Gastroesophageal sphincter (tissue), 3 donors: ENCODE data around the gene HOXC9.

Source experiments
- EP300 ChIP-seq: sonication (generic); formaldehyde crosslinking; IDR thresholded peaks from one replicate; pipeline ENCODE4 v1.6.1; 2017; ENCODE audit warnings: antibody characterized with exemption, mild to moderate bottlenecking
- POLR2A ChIP-seq, 2 donors: fragments of 450-650 bp; IDR thresholded peaks; one replicate each; pipeline ENCODE4 v1.6.1; 2017; ENCODE audit warnings: antibody characterized with exemption in 2 of 2, mild to moderate bottlenecking in 2 of 2, moderate library complexity in 1 of 2
- POLR2AphosphoS5 ChIP-seq: sonication (generic); formaldehyde crosslinking; IDR thresholded peaks from one replicate; pipeline ENCODE4 v1.6.1; 2017; ENCODE audit warnings: antibody characterized with exemption
- TF ChIP-seq, protein P1 (sequence below), 4 experiments: fragments of 200-600 bp in 2 of 4; fragments of 450-650 bp in 2 of 4; sonication (generic) in 1 of 4; IDR thresholded peaks; one replicate each; pipeline ENCODE4 v1.5.1; 2017 to 2019; ENCODE audit warnings: antibody characterized with exemption in 4 of 4, mild to moderate bottlenecking in 2 of 4, moderate library complexity in 2 of 4

DNA sequence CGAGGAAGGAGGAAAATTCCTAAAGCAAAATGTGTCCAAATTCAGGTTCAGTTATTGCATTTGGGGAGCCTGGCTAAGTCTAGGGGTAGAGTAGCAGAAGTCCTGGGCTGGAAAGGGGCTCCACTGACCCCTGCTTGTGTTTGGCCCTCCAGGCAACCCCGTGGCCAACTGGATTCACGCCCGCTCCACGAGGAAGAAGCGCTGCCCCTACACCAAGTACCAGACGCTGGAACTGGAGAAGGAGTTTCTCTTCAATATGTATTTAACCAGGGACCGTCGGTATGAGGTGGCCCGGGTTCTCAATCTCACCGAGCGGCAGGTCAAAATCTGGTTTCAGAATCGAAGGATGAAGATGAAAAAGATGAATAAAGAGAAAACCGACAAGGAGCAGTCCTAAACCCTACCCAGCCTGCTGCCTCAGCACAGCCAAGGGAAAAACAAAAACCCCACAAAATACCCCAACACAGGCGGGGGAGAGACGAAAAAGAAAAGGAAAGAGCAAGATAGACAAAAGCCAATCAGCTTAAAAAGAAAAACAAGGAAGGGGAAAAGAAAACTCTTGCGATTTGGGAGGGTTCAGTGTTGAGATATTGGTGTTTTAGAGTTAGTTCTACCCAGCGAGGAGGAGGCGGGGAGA lies 2.4 kb downstream of the HOXC9 start:
- TF ChIP-seq, protein P1, sequence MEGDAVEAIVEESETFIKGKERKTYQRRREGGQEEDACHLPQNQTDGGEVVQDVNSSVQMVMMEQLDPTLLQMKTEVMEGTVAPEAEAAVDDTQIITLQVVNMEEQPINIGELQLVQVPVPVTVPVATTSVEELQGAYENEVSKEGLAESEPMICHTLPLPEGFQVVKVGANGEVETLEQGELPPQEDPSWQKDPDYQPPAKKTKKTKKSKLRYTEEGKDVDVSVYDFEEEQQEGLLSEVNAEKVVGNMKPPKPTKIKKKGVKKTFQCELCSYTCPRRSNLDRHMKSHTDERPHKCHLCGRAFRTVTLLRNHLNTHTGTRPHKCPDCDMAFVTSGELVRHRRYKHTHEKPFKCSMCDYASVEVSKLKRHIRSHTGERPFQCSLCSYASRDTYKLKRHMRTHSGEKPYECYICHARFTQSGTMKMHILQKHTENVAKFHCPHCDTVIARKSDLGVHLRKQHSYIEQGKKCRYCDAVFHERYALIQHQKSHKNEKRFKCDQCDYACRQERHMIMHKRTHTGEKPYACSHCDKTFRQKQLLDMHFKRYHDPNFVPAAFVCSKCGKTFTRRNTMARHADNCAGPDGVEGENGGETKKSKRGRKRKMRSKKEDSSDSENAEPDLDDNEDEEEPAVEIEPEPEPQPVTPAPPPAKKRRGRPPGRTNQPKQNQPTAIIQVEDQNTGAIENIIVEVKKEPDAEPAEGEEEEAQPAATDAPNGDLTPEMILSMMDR (IDR thresholded peaks at IDR 0.05) = no peak
- TF ChIP-seq POLR2A (IDR thresholded peaks at IDR 0.05) (no peak), POLR2AphosphoS5 (no peak), EP300 (no peak)
